Left forelimb (tissue), 1 donor: ENCODE measurements around the gene WDR93.
A peak's percentile ranks its signal among the peaks of the same experiment; 100 is the strongest.

ENCODE experiments used
- DNase-seq: peaks from one replicate; pipeline ENCODE4 v3.0.0-alpha.2; 2018; ENCODE audit warnings: low spot score

The WDR93 gene

GRCh38 chr15:89690276-89691218 lies at the start of gene WDR93, which contains the start of gene PEX11A:
Gene WDR93 (plus strand): TSS chr15:89690811. CDS start chr15:89701747, 10,936 bp downstream.
Gene PEX11A (minus strand): TSS chr15:89690754. CDS start chr15:89690632, 122 bp downstream.
- peak; percentile 82 for DNase-seq

GRCh38 chr15:89641053-89641452 lies 49.6 kb upstream of the WDR93 start:
- DNase-seq = no peak

- no peak for DNase-seq
Observed at GRCh38 chr15:89642106-89642505, 48.5 kb upstream of the WDR93 start.

- no peak for DNase-seq
Observed at GRCh38 chr15:89645680-89646079, 44.9 kb upstream of the WDR93 start.

GRCh38 chr15:89646416-89647141 lies 44.0 kb upstream of the WDR93 start:
- no peak for DNase-seq

- DNase-seq = no peak
Observed at GRCh38 chr15:89647191-89647851, 43.3 kb upstream of the WDR93 start.

- no peak for DNase-seq
Observed at GRCh38 chr15:89648106-89649012, 42.3 kb upstream of the WDR93 start.

GRCh38 chr15:89649013-89649625 lies 41.5 kb upstream of the WDR93 start:
- DNase-seq = no peak

- no peak for DNase-seq
Observed at GRCh38 chr15:89649716-89650115, 40.9 kb upstream of the WDR93 start.

GRCh38 chr15:89652131-89652530 lies 38.5 kb upstream of the WDR93 start:
- no peak for DNase-seq

- no peak for DNase-seq
Observed at GRCh38 chr15:89652666-89653065, 37.9 kb upstream of the WDR93 start.

- DNase-seq = no peak
Observed at GRCh38 chr15:89653578-89653977, 37.0 kb upstream of the WDR93 start.

- no peak for DNase-seq
Observed at GRCh38 chr15:89654301-89654761, 36.3 kb upstream of the WDR93 start.

- DNase-seq = peak; percentile 90
Observed at GRCh38 chr15:89654847-89655805, 35.5 kb upstream of the WDR93 start, which contains the start of gene KIF7. Gene KIF7 (minus strand): TSS chr15:89655467. CDS start chr15:89652930, 2,537 bp downstream.

- DNase-seq = no peak
Observed at GRCh38 chr15:89656116-89656815, 34.3 kb upstream of the WDR93 start.

GRCh38 chr15:89657686-89658200 lies 32.9 kb upstream of the WDR93 start:
- DNase-seq = no peak

- DNase-seq = no peak
Observed at GRCh38 chr15:89659295-89659694, 31.3 kb upstream of the WDR93 start.

GRCh38 chr15:89660556-89660955 lies 30.1 kb upstream of the WDR93 start:
- DNase-seq = no peak
